Right ventricle myocardium superior (tissue), 1 donor: ENCODE measurements around the gene SNX27. TPM values are rescaled to one million over a fixed set of nuclear protein-coding genes. Genes with fewer than 3 reads are reported as not detected.
"Not testable (repeated sequence)": the region's sequence is repeated elsewhere in the genome, so short reads cannot be mapped to it uniquely, and the experiment has no call there.

Source experiments
- ATAC-seq: fragments of 200-7000 bp; cut with Tn5 transposase; one replicate; pipeline ENCODE4 v1.9.1; 2020; ENCODE audit warnings: mild to moderate bottlenecking; ENCODE audit not compliant: poor library complexity
- DNase-seq: peaks from one replicate; pipeline ENCODE4 v3.0.0-alpha.2; 2020
- intact Hi-C: fragments of 100-400 bp; cut with DNase I; formaldehyde crosslinking; loops from one replicate; pipeline ENCODE4 v1.11.2; 2022
- total RNA-seq: library from RNA; stranded (reverse); fragmentation: NEBNext Ultra II Directional; extraction: Animal tissue kit (Norgen Biotek cat#: 25700); gene quantifications from one replicate; pipeline ENCODE4 v1.2.1, GENCODE V29; 2021
- donor health status: DM: no; HTN: yes; CAD: no; lungs with severe emphysema.

Gene SNX27
- total RNA-seq, 1 donor from 2014 or later = 30.4 TPM

DNA sequence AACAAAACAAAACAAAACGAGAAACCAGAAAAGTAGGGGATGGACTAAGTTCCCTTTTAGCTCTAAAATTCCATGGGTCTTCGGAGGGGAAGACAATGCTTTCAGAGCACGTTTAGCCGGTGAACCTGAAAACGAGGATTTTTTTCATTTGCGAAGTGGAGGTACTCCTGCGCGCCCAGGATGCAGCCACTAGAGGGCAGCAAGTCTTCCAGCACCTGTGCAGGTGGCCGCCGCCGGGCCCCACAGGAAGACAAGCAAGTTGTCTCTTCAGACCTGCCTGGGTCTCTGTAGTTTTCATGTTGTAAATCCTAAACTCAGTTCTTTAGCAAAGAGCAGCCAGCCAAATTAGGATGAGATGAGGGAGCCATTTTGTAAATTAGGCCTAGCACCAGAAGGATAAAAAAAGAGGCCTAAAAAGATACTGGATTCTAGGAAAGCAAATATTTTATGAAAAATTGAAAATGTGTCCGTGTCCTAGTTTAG, 17.7 kb upstream of the SNX27 start:
- peak; percentile 82 for ATAC-seq
- DNase-seq = peak; percentile 86
- intact Hi-C loops = loop anchor here (2.0 to 5.0 kb wide), 2 partner anchors 141 to 243 kb away; partner anchors contain the start of gene C2CD4D

DNA sequence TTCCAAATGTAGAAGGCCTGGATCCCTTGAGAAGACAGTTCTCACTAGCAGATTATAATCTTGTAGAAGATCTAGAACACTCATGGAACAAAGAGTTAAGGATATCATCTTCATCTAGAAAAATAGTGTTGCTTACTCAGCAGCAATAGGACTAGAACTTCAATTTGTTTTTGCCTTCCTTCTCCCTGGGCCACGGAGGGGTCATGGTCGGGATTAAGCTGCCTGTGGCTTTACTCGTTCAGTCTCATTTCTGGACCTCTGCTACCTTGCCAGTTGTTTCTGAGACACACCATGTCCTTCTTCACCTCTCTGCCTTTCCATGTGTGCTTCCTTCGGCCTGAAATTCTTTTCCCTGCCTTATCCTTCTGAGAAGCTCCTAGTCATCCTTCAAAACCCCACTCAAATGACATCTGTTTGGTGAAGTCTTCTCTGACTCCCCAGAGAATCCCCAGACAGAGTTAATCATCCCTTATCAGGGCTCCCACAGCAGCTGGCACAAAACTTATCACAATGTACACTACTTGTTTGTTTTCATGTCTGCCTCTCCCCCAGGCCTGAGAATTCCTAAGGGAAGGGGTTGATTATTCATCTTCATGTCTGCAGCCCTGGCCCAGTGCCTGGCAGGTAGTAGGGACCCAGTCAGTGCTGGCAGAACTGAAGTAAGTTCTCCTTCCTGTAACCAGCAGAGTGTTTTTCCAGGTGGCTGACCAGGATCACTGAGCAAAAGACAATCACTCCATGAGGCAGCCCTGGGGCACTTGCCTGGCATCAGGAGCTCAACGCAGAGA, 15.5 kb upstream of the SNX27 start:
- intact Hi-C loops = no loop called here
- ATAC-seq (no peak), DNase-seq (no peak)

DNA sequence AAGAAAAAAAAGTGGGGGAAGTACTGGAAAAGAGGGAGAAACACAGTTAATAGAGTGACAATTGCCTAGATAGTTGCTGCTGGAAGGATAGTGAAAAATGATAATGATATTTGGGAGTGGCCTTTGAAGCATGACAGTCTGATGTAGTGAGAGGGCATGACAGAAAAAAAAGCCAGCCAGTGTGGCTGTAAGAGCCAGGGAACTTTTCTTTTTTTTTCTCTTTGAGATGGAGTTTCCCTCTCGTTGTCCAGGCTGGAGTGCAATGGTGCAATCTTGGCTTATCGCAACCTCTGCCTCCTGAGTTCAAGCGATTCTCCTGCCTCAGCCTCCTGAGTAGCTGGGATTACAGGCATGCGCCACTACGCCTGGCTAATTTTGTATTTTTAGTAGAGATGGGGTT, 9.3 kb upstream of the SNX27 start:
- DNase-seq, intact Hi-C loops, ATAC-seq: not testable (repeated sequence)

DNA sequence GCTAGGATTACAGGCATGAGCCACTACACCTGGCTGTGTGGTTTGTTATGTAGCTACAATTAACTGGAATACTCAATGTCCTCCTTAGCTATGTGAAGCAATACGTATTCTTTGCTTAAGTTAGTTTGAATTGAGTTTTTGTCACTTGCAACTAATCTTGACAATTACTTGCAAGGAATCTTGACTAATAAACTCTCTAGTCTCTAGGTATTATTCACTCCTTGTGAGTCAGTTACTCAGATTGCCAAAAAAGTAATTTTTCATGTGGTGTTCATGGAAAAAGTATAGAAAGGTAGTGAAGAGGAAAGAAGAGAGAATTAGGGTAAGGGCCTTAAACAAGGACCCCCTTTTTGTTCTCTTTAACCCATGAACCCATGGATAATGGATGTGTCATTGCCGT, 7.6 kb upstream of the SNX27 start:
- no peak for ATAC-seq
- DNase-seq = no peak
- intact Hi-C loops = no loop called here

DNA sequence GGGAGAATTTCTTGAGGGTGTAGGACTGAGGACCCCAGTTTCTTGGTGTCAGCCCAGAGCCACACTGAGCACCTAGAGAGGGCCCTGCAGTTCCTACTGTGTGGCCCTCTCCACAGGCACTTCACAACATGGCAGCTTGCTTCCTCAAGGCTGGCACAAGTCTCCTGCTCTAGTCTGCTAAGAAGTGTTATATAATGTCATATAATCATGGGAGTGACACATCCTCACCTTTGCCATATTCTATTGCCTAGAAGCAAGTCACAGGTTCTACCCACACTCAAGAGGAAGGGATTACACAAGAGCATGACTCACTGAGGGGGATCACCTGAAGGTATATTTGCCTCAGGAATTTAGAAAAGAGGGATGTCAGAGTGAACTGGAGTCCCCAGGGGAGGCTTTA, 5.5 kb upstream of the SNX27 start:
- DNase-seq = no peak
- no peak for ATAC-seq
- intact Hi-C loops = no loop called here

DNA sequence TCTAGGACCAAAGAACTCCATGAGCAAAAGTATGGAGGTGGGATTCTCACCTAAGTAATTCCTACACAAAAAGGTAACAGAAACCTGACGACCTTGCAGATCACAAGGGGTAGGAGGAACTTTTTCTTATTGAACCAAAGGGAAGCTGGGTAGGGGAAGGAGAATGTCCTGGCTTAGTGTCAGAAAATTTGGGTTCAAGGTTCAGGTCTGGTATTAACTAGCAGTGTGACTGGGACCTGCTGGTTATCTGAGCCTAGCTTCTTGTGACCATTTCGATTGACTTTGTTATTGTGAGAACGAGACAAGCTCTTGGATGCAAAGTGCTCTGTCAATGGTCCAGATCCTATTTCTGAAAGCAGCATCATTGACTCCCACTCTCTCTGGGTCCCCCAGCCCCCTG, 5.0 kb upstream of the SNX27 start:
- ATAC-seq (no peak), DNase-seq (no peak)
- intact Hi-C loops = no loop called here

DNA sequence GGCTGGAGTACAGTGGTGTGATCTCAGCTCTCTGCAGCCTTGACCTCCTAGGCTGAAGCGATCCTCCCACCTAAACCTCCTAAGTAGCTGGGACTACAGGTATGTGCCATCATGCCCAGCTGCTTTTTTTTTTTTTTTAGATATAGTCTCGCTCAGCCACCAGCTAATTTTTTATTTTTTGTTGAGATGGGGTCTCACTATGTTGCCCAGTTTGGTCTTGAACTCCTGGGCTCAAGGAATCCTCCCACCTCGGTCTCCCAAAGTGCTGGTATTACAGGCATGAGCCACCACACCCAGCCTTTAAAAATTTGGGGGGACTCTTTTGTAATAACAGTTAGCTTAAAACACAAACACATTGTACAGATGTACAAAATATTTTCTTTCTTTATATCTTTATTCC, 1.7 kb upstream of the SNX27 start:
- ATAC-seq (no peak), DNase-seq (no peak)
- intact Hi-C loops = no loop called here

DNA sequence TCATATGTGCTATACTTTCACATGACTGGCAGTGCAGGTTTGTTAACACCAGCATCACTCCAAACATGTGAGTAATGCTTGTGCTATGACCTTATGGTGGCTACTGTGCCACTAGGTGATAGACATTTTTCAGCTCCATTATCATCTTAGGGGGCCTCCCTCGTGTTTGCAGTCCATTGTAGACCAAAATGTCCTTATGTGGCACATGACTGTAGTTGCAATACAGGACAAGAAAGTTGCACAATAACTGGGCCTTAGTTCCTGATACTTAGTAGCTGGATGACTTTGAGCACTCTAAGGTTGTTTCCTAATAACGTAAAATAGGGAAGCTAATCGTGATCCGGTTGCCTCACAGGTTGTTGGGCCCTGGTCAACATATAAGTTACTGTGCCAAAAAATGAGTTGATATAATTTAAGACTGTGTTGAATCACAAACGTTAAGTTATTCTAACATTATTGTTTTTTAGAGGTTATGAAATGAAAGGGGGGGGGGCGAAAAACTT, 511 bp upstream of the SNX27 start:
- no peak for DNase-seq
- intact Hi-C loops = no loop called here
- peak; percentile 52 for ATAC-seq

DNA sequence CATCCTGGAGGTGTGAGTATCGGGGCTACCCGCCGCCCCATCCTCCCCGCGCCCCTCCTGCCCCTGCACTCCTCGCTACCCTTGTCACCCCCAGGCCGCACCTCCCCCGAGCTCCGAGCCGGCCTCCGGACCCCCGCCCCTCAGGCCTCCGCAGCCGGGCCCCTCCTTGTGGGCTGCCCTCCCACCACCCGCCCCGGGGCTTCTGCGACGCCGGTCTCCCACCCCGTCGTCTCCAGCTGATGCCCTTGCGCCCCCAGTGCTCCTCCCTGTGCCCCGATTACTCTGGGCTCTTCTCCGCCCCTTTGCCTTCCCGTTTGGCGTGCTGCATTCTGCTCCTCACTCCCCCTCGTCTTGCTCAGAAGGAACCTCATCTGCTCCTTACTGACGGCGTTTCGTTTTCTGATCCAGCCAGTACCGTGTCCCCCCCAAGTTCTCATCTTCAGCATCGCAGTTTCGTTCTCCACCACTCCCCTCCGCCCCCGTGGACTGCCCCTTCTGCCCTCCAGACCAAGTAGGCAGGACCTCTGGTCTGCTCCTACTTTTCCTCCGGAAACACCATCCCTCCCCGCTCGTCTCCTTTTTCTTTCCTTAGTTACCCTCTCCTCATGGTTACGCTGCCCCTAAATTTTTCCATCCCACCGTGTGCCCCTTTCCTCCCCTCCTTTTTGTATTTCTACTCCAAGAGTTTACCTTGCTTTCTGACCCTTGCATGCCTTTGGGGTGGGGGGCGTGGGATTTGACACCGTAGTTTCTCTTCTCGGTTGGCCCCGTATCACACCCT, 841 bp downstream of the SNX27 start:
- peak; percentile 27 for ATAC-seq
- intact Hi-C loops = no loop called here
- peak; percentile 43 for DNase-seq

DNA sequence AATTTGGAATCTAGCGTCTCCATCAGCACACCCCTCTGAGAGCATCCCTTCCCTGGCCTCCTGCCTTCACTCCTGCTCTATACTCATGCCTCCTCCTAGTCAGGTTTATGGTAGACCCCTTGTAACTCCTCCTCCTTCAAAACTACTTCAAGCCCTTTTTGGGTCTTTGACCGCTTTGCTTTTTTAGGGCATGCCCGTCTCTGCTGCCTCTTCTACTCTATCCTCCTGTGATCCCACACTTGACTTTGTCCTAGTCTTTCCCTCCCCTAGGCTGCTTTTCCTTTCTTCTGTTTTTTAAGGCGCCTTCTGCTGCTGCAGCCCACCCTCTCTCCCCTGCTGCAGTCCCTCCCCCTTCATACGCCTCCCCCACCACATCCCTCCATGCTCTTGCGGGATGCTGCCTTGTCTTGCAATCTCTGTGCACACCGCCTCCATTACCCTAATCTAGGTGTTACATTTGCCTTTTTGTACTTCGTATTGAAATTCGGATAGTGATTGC, 1.5 kb downstream of the SNX27 start:
- DNase-seq (no peak), ATAC-seq (no peak)
- intact Hi-C loops = no loop called here

DNA sequence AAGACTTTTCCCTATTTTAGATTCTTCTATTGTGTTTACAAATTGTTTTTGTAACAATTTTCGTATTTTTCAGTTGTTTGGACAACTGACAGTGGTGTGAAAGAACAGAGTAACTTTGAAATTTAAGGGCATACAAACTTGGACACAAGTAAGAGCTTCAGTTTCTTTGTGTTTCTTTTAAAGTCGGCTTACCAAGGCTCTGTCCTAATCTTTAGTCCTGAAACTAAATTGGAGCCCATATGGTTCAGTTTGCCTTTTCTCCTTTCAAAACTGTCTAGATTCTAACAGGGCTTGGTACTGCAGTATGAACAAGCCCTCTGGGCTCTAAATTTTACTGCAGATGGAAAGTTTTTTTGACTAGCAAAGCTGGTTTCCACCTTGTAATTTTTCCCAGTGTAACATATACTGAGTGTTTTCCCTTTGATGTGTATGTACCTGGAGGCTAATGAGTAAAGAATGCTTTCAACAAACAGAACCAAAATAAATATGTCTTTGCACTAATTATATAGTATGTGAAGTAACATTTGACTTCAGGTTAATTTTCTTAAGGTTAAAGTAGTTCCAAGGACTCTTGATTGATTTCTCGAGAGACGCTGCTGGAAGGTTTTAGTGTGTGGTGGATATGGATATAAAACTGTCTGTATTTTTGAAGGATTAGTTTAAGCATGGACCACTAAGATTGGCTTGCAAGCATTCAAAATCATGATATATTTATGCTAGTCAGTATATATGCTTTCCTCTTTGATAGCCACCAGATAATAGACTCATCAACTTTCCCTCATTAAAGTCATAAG, 4.1 kb downstream of the SNX27 start:
- intact Hi-C loops = no loop called here
- no peak for ATAC-seq
- DNase-seq = no peak

DNA sequence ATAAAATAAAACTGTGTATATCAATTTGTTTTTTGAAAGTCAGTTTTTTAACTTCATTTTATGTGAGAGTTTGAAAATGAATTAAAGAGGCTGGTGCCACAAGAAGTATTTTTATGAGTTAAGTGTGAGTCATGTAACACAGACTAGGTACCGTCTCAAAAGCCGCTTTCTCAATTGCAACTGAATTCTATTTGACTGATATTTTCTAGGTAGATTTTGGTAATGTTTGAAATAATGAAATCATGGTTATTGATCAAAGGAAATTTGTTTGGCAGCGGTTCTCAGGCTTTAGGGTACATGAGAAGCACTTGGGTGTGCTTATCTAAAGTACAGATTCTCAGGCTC, 4.6 kb downstream of the SNX27 start:
- no peak for ATAC-seq
- DNase-seq = no peak
- intact Hi-C loops = no loop called here

DNA sequence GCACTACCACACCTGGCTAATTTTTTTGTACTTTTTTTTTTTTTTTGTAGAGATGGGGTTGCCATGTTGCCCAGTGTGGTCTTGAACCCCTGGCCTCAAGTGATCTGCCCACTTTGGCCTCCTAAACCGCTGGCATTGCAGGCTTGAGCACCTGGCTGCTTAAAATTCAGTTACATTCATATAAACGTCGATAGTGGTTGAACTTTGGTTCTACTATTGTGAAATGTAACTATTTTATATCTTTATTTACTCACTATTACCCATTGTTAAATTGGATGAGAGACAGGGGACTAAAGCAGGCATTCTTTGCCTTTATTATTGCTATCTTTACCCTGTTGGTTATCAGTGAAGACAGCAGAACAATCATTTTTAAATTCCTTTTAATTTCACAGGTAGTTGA, 6.2 kb downstream of the SNX27 start:
- DNase-seq (no peak), ATAC-seq (no peak)
- intact Hi-C loops = no loop called here

DNA sequence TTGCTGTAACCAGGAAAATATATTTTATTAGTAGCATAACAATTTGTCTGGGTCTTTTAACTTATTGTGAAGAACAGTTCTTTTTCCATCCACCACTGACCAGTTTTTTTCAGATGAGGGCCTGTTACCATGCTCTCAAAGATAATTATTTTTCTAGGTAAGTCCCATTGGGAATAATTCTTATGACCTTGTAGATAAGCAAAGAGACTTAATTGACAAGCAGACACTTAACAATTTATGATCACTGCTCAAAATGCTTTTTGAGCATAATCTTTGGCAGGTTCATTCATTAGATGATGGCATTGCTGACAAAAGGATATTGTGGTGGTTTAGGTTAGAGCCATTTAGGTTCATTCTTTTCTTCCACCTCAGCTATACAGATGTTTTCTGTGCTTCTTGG, 6.6 kb downstream of the SNX27 start:
- no peak for ATAC-seq
- intact Hi-C loops = no loop called here
- no peak for DNase-seq

DNA sequence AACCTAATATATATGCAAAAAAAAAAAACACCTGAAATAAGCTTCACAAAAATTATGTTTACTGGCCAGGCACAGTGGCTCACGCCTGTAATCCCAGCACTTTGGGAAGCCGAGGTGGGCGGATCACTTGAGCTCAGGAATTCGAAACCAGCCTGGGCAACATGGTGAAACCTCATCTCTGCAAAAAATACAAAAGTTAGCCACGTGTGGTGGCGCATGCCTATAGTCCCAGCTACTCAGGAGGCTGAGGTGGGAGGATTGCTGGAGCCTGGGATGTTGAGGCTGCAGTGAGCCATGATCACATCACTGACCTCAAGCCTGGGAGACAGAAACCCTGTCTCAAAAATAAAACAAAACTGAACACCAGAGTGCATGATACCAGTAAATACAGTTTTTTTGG, 7.1 kb downstream of the SNX27 start:
- intact Hi-C loops, ATAC-seq, DNase-seq: not testable (repeated sequence)

DNA sequence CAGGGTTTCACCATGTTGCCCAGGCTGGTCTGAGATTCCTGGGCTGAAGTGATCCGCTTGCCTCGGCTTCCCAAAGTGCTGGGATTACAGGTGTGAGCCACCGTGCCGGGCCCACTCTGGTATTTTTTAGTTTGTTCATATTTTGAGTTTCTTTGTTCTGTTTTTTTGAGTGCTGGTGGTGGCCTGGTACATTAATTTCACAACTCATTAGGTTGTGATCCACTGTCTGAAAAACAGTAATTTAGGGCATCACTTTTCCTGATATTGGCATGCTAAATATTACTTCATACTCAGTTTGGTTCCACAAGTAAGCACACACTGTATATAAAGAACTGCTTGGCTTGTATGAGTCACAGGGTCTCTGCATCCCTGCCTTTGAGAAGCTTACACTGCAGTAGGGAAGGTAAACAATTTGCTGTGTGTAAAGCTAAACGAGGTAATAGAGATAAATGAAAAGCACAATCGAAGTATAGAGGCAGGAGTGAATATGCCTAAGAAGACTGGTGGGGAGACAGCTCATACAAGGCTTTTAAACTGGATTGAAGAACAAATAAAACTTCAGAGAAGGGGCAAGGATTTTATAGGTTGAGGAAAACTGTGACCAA, 7.7 kb downstream of the SNX27 start:
- ATAC-seq (peak; percentile 28), DNase-seq (no peak)
- intact Hi-C loops = no loop called here

DNA sequence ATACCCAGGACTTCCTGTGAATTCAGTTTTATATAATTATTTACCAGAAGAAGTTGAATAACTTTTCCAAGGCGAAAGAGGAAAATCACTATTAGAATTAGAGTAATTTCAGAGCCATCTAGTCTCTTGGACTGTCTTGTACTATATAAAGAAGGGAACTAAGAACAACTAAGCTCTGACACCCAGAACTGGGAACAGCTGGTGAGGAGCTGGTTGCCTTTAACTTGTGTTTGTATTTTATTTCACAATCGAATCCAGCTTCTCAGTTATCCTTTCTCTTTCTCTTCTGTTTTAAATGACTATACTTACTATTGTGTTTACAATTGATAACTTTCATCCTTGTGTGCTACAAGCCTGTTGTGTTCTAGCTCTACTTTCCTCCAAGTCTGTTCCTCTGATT, 8.4 kb downstream of the SNX27 start:
- no peak for DNase-seq
- intact Hi-C loops = no loop called here
- ATAC-seq = peak; percentile 87

DNA sequence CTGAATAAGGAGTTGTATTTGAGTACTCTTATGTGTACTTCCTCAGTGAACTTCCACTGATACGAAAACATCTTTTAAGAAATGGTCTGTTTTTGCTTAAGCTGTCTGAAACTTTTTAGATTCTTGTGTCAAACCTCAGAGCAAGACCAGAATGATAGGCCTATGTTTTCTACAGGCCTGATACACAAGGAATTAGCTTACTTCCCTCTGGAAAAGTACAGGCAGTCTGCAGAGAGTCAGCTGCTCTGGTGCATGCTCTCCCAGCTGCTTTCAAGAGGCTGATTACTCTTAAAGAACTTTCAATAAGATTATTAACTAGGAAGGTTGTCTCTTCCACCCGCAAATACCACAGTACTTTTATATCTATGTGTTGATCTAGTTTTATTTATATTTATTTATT, 9.5 kb downstream of the SNX27 start:
- intact Hi-C loops = no loop called here
- ATAC-seq (peak; percentile 68), DNase-seq (no peak)

DNA sequence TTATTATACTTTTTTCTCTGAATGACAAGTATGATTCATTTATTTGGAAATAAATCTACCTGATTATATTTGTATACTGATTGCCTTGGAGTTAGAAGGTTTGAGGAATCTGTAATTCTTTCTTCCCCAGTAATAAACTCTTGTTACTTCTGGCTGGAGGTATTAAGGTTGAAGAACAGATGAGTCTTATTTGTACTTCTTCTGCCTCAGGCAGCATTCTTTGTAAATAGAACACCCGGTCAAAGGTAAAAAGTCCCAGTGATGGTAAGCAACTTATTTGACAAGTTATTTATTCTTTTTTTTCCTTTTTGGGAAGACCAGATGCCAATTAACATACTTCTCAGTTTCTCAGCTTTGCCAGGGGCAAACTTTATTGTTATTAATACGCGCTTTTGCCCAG, 12.9 kb downstream of the SNX27 start:
- ATAC-seq = no peak
- intact Hi-C loops = no loop called here

More for the DNA sequence above, 12.9 kb downstream of the SNX27 start:
- no peak for DNase-seq
